ENCODE measurements around the gene TPRA1.

The TPRA1 gene

GRCh38 chr3:127625821-127626220 is 35.3 kb upstream of the TPRA1 start:
- ChIA-PET CTCF (no interaction called here), POLR2A (ENCODE audit: low non-redundant PET) (no interaction called here)
- no peak for DNase-seq (ENCODE audit: low spot score)
- H3K27ac ChIP-seq = no peak overlapping the region
- no peak for TF ChIP-seq CTCF (conservative IDR thresholded peaks at IDR 0.05; ENCODE audit: low read depth)

- ChIA-PET CTCF (no interaction called here), POLR2A (ENCODE audit: low non-redundant PET) (no interaction called here)
- H3K27ac ChIP-seq = no peak overlapping the region
- TF ChIP-seq CTCF (conservative IDR thresholded peaks at IDR 0.05; ENCODE audit: low read depth) = no peak
- no peak for DNase-seq (ENCODE audit: low spot score)
Observed at GRCh38 chr3:127624063-127624462, 33.5 kb upstream of the TPRA1 start.

GRCh38 chr3:127622772-127623576 is 32.4 kb upstream of the TPRA1 start:
- DNase-seq (ENCODE audit: low spot score) = no peak
- no peak overlapping the region for H3K27ac ChIP-seq
- TF ChIP-seq CTCF (conservative IDR thresholded peaks at IDR 0.05; ENCODE audit: low read depth) = no peak
- CTCF ChIA-PET = interaction anchor here (0.7 to 0.9 kb wide), 2 partner anchors 24 to 48 kb away, joined by 3 to 4 read pairs; no protein-coding TSS in a partner anchor
- POLR2A ChIA-PET (ENCODE audit: low non-redundant PET) = no interaction called here

GRCh38 chr3:127622031-127622430 is 31.5 kb upstream of the TPRA1 start:
- CTCF ChIA-PET = no interaction called here
- POLR2A ChIA-PET (ENCODE audit: low non-redundant PET) = interaction anchor here (0.6 kb wide), 1 partner anchor 53 kb away, joined by 3 read pairs; no protein-coding TSS in a partner anchor

GRCh38 chr3:127620637-127621375 is 30.3 kb upstream of the TPRA1 start:
- ChIA-PET CTCF (no interaction called here), POLR2A (ENCODE audit: low non-redundant PET) (no interaction called here)
- H3K27ac ChIP-seq = no peak overlapping the region; the same call in 1 of the 2 replicates
- TF ChIP-seq CTCF (conservative IDR thresholded peaks at IDR 0.05; ENCODE audit: low read depth) = no peak
- no peak for DNase-seq (ENCODE audit: low spot score)

More at GRCh38 chr3:127622031-127622430, 31.5 kb upstream of the TPRA1 start:
- no peak for TF ChIP-seq CTCF (conservative IDR thresholded peaks at IDR 0.05; ENCODE audit: low read depth)
- no peak for DNase-seq (ENCODE audit: low spot score)
- no peak overlapping the region for H3K27ac ChIP-seq

GRCh38 chr3:127618891-127619290 is 28.4 kb upstream of the TPRA1 start:
- ChIA-PET CTCF (no interaction called here), POLR2A (ENCODE audit: low non-redundant PET) (no interaction called here)
- no peak for DNase-seq (ENCODE audit: low spot score)
- H3K27ac ChIP-seq = no peak overlapping the region
- no peak for TF ChIP-seq CTCF (conservative IDR thresholded peaks at IDR 0.05; ENCODE audit: low read depth)

All from RWPE1 (cell line).